HepG2 (cell line): ENCODE results near the gene STK32C. TPM values are rescaled to one million over a fixed set of nuclear protein-coding genes. Genes with fewer than 3 reads are reported as not detected.

Source experiments
- ATF3 ChIP-seq: sonication (generic); formaldehyde crosslinking; IDR thresholded peaks from 2 replicates; pipeline ENCODE4 v1.4.0; 2020; ENCODE audit warnings: missing genetic modification reagents
- CHD4 ChIP-seq: fragments of 200-600 bp; sonication (generic); IDR thresholded peaks from 2 replicates; pipeline ENCODE4 v1.7.0; 2017; ENCODE audit warnings: mild to moderate bottlenecking, low read length, borderline replicate concordance
- FIP1L1 ChIP-seq: fragments of 200-400 bp; formaldehyde crosslinking; IDR thresholded peaks from 2 replicates; pipeline ENCODE4 v1.6.1; 2018; ENCODE audit warnings: low read depth, mild to moderate bottlenecking, low read length, moderate library complexity, borderline replicate concordance; ENCODE audit not compliant: insufficient read depth
- FOXP1 ChIP-seq, 2 experiments: fragments of 450-650 bp in 1 of 2; IDR thresholded peaks; 2 replicates each; pipeline ENCODE4 v1.6.1; 2017 to 2018; ENCODE audit warnings: antibody characterized with exemption in 1 of 2
- GABPB1 ChIP-seq: IDR thresholded peaks from 2 replicates; pipeline ENCODE4 v1.6.1; 2016; ENCODE audit warnings: mild to moderate bottlenecking, missing genetic modification reagents, moderate library complexity, missing compliant biosample characterization
- GFI1 ChIP-seq: sonication (generic); formaldehyde crosslinking; IDR thresholded peaks from 2 replicates; pipeline ENCODE4 v1.5.0; 2020; ENCODE audit warnings: missing genetic modification reagents, mild to moderate bottlenecking, borderline replicate concordance
- HDAC2 ChIP-seq: sonication (generic); formaldehyde crosslinking; IDR thresholded peaks from 2 replicates; pipeline ENCODE4 v1.4.0; 2020; ENCODE audit warnings: missing genetic modification reagents
- KAT8 ChIP-seq: IDR thresholded peaks from 2 replicates; pipeline ENCODE4 v1.6.1; 2016; ENCODE audit warnings: missing genetic modification reagents, missing compliant biosample characterization
- MZF1 ChIP-seq: sonication (generic); formaldehyde crosslinking; IDR thresholded peaks from 2 replicates; pipeline ENCODE4 v1.8.1; 2023; ENCODE audit warnings: mild to moderate bottlenecking, missing genetic modification reagents, borderline replicate concordance
- PAWR ChIP-seq: sonication (generic); formaldehyde crosslinking; IDR thresholded peaks from 2 replicates; pipeline ENCODE4 v1.4.0; 2020; ENCODE audit warnings: missing genetic modification reagents, mild to moderate bottlenecking, borderline replicate concordance
- PBX2 ChIP-seq: IDR thresholded peaks from 2 replicates; pipeline ENCODE4 v1.6.1; 2016; ENCODE audit warnings: control low read depth
- RBM22 ChIP-seq: fragments of 200-400 bp; formaldehyde crosslinking; optimal IDR thresholded peaks from 2 replicates; pipeline ENCODE3; 2017; ENCODE audit warnings: mild to moderate bottlenecking, low read length, moderate library complexity
- TBP ChIP-seq: sonication (generic); formaldehyde crosslinking; IDR thresholded peaks from 2 replicates; pipeline ENCODE4 v1.5.0; 2020; ENCODE audit warnings: missing genetic modification reagents
- ZBTB49 ChIP-seq: sonication (generic); formaldehyde crosslinking; IDR thresholded peaks from 2 replicates; pipeline ENCODE4 v1.4.0; 2020; ENCODE audit warnings: missing genetic modification reagents, borderline replicate concordance
- ZNF12 ChIP-seq: sonication (generic); formaldehyde crosslinking; IDR thresholded peaks from 2 replicates; pipeline ENCODE4 v1.5.0; 2020; ENCODE audit warnings: missing genetic modification reagents
- ZNF138 ChIP-seq: sonication (generic); formaldehyde crosslinking; IDR thresholded peaks from 2 replicates; pipeline ENCODE4 v1.5.0; 2020; ENCODE audit warnings: mild to moderate bottlenecking, low read depth, missing genetic modification reagents
- ZNF331 ChIP-seq: sonication (generic); formaldehyde crosslinking; IDR thresholded peaks from 2 replicates; pipeline ENCODE4 v1.4.0; 2020; ENCODE audit warnings: missing genetic modification reagents
- ZNF512 ChIP-seq: sonication (generic); formaldehyde crosslinking; IDR thresholded peaks from 2 replicates; pipeline ENCODE4 v1.4.0; 2020; ENCODE audit warnings: mild to moderate bottlenecking, missing genetic modification reagents
- ZNF619 ChIP-seq: sonication (generic); formaldehyde crosslinking; IDR thresholded peaks from 2 replicates; pipeline ENCODE4 v1.4.0; 2020; ENCODE audit warnings: mild to moderate bottlenecking, missing genetic modification reagents
- ZNF770 ChIP-seq: sonication (generic); formaldehyde crosslinking; IDR thresholded peaks from 2 replicates; pipeline ENCODE4 v1.5.0; 2020; ENCODE audit warnings: mild to moderate bottlenecking, missing genetic modification reagents
- ZNF841 ChIP-seq: sonication (generic); formaldehyde crosslinking; IDR thresholded peaks from 2 replicates; pipeline ENCODE4 v1.8.1; 2023; ENCODE audit warnings: missing genetic modification reagents, borderline replicate concordance
- ZNF879 ChIP-seq: sonication (generic); formaldehyde crosslinking; IDR thresholded peaks from 2 replicates; pipeline ENCODE4 v1.8.1; 2023; ENCODE audit warnings: missing genetic modification reagents
- ZSCAN31 ChIP-seq: sonication (generic); formaldehyde crosslinking; IDR thresholded peaks from 2 replicates; pipeline ENCODE4 v1.5.0; 2020; ENCODE audit warnings: low read depth, mild to moderate bottlenecking, missing genetic modification reagents
- polyA plus RNA-seq, 8 experiments: library from polyadenylated mRNA; depleted of rRNA in 3 of 8; stranded (reverse) in 7 of 8; unstranded in 1 of 8; fragments of >200 nt; fragmentation: Illumina TruSeq in 4 of 8; extraction: Trizol in 4 of 8; gene quantifications; 2 replicates each; pipeline versions ENCODE4 v1.2.1 to v1.2.3, GENCODE V29; 2011 to 2016; ENCODE audit warnings: low read depth in 4 of 8, missing spikeins in 1 of 8, mixed read lengths in 1 of 8; ENCODE audit not compliant: insufficient read depth in 1 of 8
- total RNA-seq, 5 experiments: library from RNA; depleted of rRNA; stranded (reverse); fragments of >200 nt; fragmentation: Illumina TruSeq; extraction: Trizol; gene quantifications; 2 replicates each; pipeline ENCODE4 v1.2.3, GENCODE V29; 2016; ENCODE audit warnings: low read depth in 1 of 5

The STK32C gene
- total and polyA plus RNA-seq, 2 of the 13 experiments (the other 11 are each of a cell fraction or from before 2014, with no cell fraction given) = 10.9 to 19.4 TPM

- TF ChIP-seq PAWR (CRISPR knock-in tag) = no peak
- TF ChIP-seq FIP1L1 = no peak
- no peak for TF ChIP-seq PBX2 (CRISPR knock-in tag)
- 0 out of 2 replicates have a peak, but pooled peaks have one; percentile 24 for TF ChIP-seq ZNF12
- TF ChIP-seq ZSCAN31 = no peak
- TF ChIP-seq GABPB1 = no peak; the same call in 1 of the 2 replicates
- no peak for TF ChIP-seq ZNF512 (CRISPR knock-in tag)
- no peak for TF ChIP-seq GFI1 (CRISPR knock-in tag)
- TF ChIP-seq ZNF770 (CRISPR knock-in tag) = no peak
- no peak for TF ChIP-seq ZBTB49 (CRISPR knock-in tag)
- TF ChIP-seq ZNF331 (CRISPR knock-in tag) = peak; percentile 50; the same call in 1 of the 2 replicates
- TF ChIP-seq ZNF879 = no peak
- 0 out of 2 replicates have a peak, but pooled peaks have one; percentile 34 for TF ChIP-seq ATF3 (CRISPR knock-in tag)
- no peak for TF ChIP-seq ZNF138
- no peak for TF ChIP-seq CHD4
- TF ChIP-seq HDAC2 (CRISPR knock-in tag) = peak; percentile 72
- no peak for TF ChIP-seq MZF1 (CRISPR knock-in tag)
- no peak for TF ChIP-seq TBP (CRISPR knock-in tag)
- no peak for TF ChIP-seq ZNF619 (CRISPR knock-in tag)
- no peak for TF ChIP-seq RBM22
- TF ChIP-seq ZNF841 = no peak
- no peak for TF ChIP-seq KAT8
- TF ChIP-seq FOXP1 (IDR thresholded peaks at IDR 0.05) = no peak
- peak; percentile 25; the same call in 1 of the 2 replicates for TF ChIP-seq FOXP1 (CRISPR knock-in tag; IDR thresholded peaks at IDR 0.05)
Observed at GRCh38 chr10:132183046-132183445, 124.7 kb downstream of the STK32C start (continued).
